Activated CD4-positive, alpha-beta T cell treated with anti-CD3 and anti-CD28 coated beads, Interleukin-2, amount 50 U/mL, for 1 hour (primary cell): Measurements from ENCODE around the gene PRSS1.
"Not testable (repeated sequence)": the region's sequence is repeated elsewhere in the genome, so short reads cannot be mapped to it uniquely, and the experiment has no call there.

ENCODE experiments used
- DNase-seq: peaks from one replicate; pipeline ENCODE4 v3.0.0-alpha.2; 2020

PRSS1 gene

GRCh38 chr7:142774826-142775225, 25.6 kb downstream of the PRSS1 start:
- no peak for DNase-seq

GRCh38 chr7:142775351-142776115, 26.3 kb downstream of the PRSS1 start:
- DNase-seq = not testable (repeated sequence)

DNA sequence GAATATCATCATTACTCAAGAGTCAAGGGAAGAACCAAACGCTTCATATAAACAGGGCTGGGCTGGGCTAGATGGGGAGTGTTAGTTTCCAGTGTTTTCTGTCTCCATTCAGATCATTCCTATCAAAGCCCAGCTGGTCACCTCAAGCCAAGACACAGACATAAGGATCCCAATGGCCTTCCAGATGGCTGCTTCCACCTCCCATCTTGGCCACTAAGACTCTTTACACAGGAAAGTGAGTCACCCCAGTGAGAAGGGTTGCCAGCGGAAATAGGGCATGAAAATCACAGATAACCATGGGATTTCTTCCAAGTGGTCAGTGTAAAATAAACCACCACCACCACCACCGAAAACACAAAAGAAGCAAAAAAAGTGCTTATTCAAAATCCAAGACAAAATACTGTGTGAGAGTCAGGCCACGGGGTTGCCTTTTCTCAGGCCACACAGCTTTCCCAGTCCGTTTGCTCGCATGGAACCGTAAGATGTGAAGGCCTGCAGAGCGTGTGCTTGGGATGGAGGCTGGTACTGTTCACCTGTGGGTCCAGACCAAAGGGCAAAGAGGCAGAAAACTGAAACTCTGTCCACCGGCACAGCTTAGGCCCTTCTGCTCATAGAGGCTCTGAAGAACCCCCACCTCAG, 27.1 kb downstream of the PRSS1 start:
- no peak for DNase-seq

DNA sequence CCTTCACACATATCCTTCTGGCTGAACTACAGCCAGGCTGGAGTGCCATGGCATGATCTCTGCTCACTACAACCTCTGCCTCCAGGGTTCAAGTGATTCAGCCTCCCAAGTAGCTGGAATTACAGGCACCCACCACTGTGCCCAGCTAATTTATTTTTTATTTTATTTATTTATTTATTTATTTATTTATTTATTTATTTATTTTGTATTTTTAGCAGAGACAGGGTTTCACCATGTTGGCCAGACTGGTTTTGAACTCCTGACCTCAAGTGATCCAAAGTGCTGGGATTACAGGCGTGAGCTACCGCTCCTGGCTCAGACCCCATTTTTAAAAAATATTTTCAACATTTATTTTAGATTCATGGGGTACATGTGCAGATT, 27.6 kb downstream of the PRSS1 start:
- not testable (repeated sequence) for DNase-seq

- DNase-seq = no peak
These were observed 28.0 kb downstream of the PRSS1 start for GRCh38 chr7:142777318-142777717.

DNA sequence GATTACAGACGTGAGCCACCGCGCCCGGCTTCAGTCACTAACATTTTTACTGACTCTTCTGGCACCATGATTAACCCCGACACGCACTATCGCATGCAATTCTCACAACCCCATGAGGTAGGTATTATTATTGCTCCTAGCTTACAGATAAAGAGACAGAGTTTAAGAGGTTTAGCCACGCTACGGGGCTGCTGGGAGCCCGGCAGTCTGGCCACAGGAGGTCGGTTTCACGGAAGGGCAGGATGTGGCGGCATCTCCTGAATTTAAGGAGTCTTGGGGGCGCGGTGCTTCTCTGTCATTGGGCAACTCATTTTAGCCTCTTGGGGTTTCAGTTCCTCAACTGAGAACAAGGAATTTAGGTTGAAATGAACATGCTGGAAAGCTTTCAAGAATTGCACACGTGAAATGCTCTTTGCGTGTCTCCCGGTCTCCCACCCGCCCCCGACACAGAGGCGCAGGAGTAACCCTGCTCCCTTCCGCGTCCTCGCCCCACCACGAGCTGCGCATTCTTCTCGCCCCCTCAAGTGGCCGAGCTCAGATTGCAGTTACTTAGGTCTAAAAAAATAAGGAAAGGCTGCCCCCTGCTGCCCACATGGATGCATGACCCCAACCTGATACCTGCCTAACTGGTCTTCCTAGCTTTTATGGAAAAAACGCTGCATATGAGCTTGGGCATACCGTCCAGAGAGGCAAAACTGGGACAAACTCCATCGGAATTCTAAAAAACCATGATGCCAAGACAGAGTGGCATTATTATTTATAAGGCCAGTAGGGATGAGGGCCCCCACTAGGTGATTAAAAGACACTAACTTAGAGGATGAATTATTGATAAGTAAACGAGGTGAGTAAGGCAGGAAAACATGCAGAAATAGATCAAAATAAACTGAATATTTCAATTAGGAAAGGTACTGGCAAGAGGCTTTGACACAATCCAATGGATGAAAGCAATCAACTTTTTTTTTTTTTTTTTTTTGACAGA, 33.9 kb downstream of the PRSS1 start:
- DNase-seq = peak; percentile 74

GRCh38 chr7:142784096-142784495, 34.8 kb downstream of the PRSS1 start:
- DNase-seq = no peak

- DNase-seq = peak; percentile 41
These were observed 35.4 kb downstream of the PRSS1 start for GRCh38 chr7:142784716-142785115.

GRCh38 chr7:142785841-142786250, 36.6 kb downstream of the PRSS1 start:
- peak; percentile 74 for DNase-seq

GRCh38 chr7:142787034-142787768, 37.9 kb downstream of the PRSS1 start:
- peak; percentile 2 for DNase-seq

GRCh38 chr7:142787783-142788182, 38.5 kb downstream of the PRSS1 start:
- DNase-seq = peak; percentile 1

- DNase-seq = peak; percentile 14
These were observed 39.3 kb downstream of the PRSS1 start for GRCh38 chr7:142788303-142789289.

GRCh38 chr7:142789441-142789840, 40.2 kb downstream of the PRSS1 start:
- DNase-seq = peak; percentile 32

DNA sequence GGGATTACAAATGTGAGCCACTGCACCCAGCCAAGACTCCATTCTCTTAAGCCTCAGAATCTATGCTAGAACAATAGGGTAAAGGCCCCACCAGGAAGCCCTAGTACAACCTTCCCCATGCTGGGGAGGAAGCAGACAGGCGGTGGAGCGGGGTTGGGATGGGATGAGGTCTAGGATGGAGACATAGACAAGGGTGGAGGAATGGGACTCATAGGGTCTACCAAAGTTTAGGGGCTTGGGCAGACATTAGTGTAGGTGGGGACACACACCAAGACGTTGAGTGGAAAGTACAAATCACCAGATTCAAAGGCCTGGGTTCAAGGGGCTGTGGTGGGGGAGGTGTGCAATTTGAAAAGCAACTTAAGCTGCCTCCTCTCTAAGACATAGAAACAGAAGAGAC, 40.8 kb downstream of the PRSS1 start:
- DNase-seq = peak; percentile 20

GRCh38 chr7:142790555-142790954, 41.3 kb downstream of the PRSS1 start:
- DNase-seq = peak; percentile 4

DNA sequence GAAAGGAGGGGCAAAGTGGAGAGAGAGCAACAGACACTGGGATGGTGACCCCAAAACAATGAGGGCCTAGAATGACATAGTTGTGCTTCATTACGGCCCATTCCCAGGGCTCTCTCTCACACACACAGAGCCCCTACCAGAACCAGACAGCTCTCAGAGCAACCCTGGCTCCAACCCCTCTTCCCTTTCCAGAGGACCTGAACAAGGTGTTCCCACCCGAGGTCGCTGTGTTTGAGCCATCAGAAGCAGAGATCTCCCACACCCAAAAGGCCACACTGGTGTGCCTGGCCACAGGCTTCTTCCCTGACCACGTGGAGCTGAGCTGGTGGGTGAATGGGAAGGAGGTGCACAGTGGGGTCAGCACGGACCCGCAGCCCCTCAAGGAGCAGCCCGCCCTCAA, 42.2 kb downstream of the PRSS1 start:
- DNase-seq = peak; percentile 6

- peak; percentile 1 for DNase-seq
These were observed 42.9 kb downstream of the PRSS1 start for GRCh38 chr7:142792129-142792528.

DNA sequence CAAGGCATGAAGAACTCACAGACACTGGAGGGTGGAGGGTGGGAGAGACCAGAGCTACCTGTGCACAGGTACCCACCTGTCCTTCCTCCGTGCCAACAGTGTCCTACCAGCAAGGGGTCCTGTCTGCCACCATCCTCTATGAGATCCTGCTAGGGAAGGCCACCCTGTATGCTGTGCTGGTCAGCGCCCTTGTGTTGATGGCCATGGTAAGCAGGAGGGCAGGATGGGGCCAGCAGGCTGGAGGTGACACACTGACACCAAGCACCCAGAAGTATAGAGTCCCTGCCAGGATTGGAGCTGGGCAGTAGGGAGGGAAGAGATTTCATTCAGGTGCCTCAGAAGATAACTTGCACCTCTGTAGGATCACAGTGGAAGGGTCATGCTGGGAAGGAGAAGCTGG, 43.3 kb downstream of the PRSS1 start:
- no peak for DNase-seq

- DNase-seq = no peak
These were observed 43.9 kb downstream of the PRSS1 start for GRCh38 chr7:142793156-142793555.

GRCh38 chr7:142795339-142795863, 46.1 kb downstream of the PRSS1 start:
- DNase-seq = peak; percentile 66

DNA sequence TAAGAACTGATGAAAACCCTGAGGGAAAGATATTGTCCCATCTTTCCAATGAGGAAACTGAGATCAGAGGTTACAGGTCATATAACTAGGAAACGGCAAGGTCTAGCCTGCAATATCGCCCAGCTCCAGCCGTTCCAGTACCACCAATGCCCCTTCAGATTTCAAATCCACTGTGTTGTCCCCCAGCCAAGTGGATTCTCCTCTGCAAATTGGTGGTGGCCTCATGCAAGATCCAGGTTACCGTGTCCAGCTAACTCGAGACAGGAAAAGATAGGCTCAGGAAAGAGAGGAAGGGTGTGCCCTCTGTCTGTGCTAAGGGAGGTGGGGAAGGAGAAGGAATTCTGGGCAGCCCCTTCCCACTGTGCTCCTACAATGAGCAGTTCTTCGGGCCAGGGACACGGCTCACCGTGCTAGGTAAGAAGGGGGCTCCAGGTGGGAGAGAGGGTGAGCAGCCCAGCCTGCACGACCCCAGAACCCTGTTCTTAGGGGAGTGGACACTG, 46.8 kb downstream of the PRSS1 start:
- no peak for DNase-seq
